Liver (tissue), 9 donors: Measurements from ENCODE around the gene PCDH8. TPM values are rescaled to one million over a fixed set of nuclear protein-coding genes. Genes with fewer than 3 reads are reported as not detected.
A peak's percentile ranks its signal among the peaks of the same experiment; 100 is the strongest.

ENCODE experiments used
- DNase-seq: peaks from one replicate; pipeline ENCODE4 v3.0.0-alpha.2; 2017; ENCODE audit warnings: low spot score
- H3K27ac ChIP-seq, 2 donors: one replicate each; pipeline ENCODE4 v1.7.0; 2013; ENCODE audit warnings: inconsistent platforms in 2 of 2, low read length in 2 of 2, control low read depth in 1 of 2, low read depth in 1 of 2, mild to moderate bottlenecking in 1 of 2
- H3K27me3 ChIP-seq, 4 donors: one replicate each; pipeline versions ENCODE4 v1.6.1 to v1.7.0; 2013; ENCODE audit warnings: low read length in 3 of 4, inconsistent platforms in 1 of 4, mild to moderate bottlenecking in 1 of 4, moderate library complexity in 1 of 4; ENCODE audit not compliant: control insufficient read depth in 4 of 4, insufficient read depth in 4 of 4
- H3K36me3 ChIP-seq, 4 donors: one replicate each; pipeline versions ENCODE4 v1.6.1 to v1.7.0; 2013; ENCODE audit warnings: low read length in 3 of 4, mild to moderate bottlenecking in 3 of 4, low read depth in 1 of 4, moderate library complexity in 1 of 4; ENCODE audit not compliant: control insufficient read depth in 4 of 4, insufficient read depth in 3 of 4
- H3K4me1 ChIP-seq, 4 donors: one replicate each; pipeline versions ENCODE4 v1.6.1 to v1.7.0; 2013; ENCODE audit warnings: low read length in 3 of 4, mild to moderate bottlenecking in 3 of 4, moderate library complexity in 1 of 4; ENCODE audit not compliant: control insufficient read depth in 4 of 4, insufficient read depth in 4 of 4
- H3K4me3 ChIP-seq, 3 donors: one replicate each; pipeline versions ENCODE4 v1.6.1 to v1.7.0; 2013; ENCODE audit warnings: low read length in 3 of 3, control low read depth in 1 of 3, low read depth in 1 of 3, mild to moderate bottlenecking in 1 of 3
- H3K9ac ChIP-seq, 2 donors: one replicate each; pipeline ENCODE4 v1.7.0; 2013; ENCODE audit warnings: low read length in 2 of 2, mild to moderate bottlenecking in 2 of 2, moderate library complexity in 2 of 2, control low read depth in 1 of 2, low read depth in 1 of 2
- H3K9me3 ChIP-seq, 4 donors: one replicate each; pipeline versions ENCODE4 v1.6.1 to v1.7.0; 2013; ENCODE audit warnings: low read length in 3 of 4; ENCODE audit not compliant: control insufficient read depth in 4 of 4
- ATF3 ChIP-seq: IDR thresholded peaks from 2 replicates; pipeline ENCODE4 v1.6.1; 2016; ENCODE audit warnings: antibody characterized with exemption
- GABPA ChIP-seq, 2 donors: IDR thresholded peaks in 1 of 2; conservative IDR thresholded peaks in 1 of 2; 2 replicates each; pipeline ENCODE4 v1.6.1; 2016; ENCODE audit warnings: antibody characterized with exemption in 2 of 2, mild to moderate bottlenecking in 1 of 2, moderate library complexity in 1 of 2
- HNF4A ChIP-seq, 2 donors: conservative IDR thresholded peaks; 2 replicates each; pipeline ENCODE4 v1.6.1; 2016; ENCODE audit warnings: antibody characterized with exemption in 2 of 2, mild to moderate bottlenecking in 2 of 2
- HNF4G ChIP-seq: IDR thresholded peaks from 2 replicates; pipeline ENCODE4 v1.6.1; 2016; ENCODE audit warnings: antibody characterized with exemption
- JUND ChIP-seq, 2 donors: IDR thresholded peaks; 2 replicates each; pipeline ENCODE4 v1.6.1; 2016; ENCODE audit warnings: antibody characterized with exemption in 2 of 2
- NR2F2 ChIP-seq: IDR thresholded peaks from 2 replicates; pipeline ENCODE4 v1.6.1; 2016; ENCODE audit warnings: antibody characterized with exemption
- RAD21 ChIP-seq, 2 donors: IDR thresholded peaks; 2 replicates each; pipeline ENCODE4 v1.6.1; 2016; ENCODE audit warnings: antibody characterized with exemption in 2 of 2, mild to moderate bottlenecking in 2 of 2
- YY1 ChIP-seq: IDR thresholded peaks from 2 replicates; pipeline ENCODE4 v1.6.1; 2016; ENCODE audit warnings: antibody characterized with exemption, mild to moderate bottlenecking
- ZBTB33 ChIP-seq: IDR thresholded peaks from 2 replicates; pipeline ENCODE4 v1.6.1; 2016; ENCODE audit warnings: antibody characterized with exemption
- WGBS: extraction: QIAGEN DNeasy Blood & Tissue Kit; methylation state at CpG from one replicate; pipeline ENCODE4 v1.1.7; 2013; 5-methylcytosine and 5-hydroxymethylcytosine counted together
- polyA plus RNA-seq, 2 donors: library from polyadenylated mRNA; stranded (reverse) in 1 of 2; unstranded in 1 of 2; fragments of 200-250 nt in 1 of 2; fragments of >200 nt in 1 of 2; fragmentation: Nextera tagmentation in 1 of 2; extraction: Ambion mirVana in 1 of 2; gene quantifications; one replicate each; pipeline versions ENCODE4 v1.2.1 to v1.2.3, GENCODE V29; 2013 to 2015
- total RNA-seq, 2 donors: library from RNA; depleted of rRNA; stranded (reverse); fragments of >200 nt; gene quantifications; one replicate each; pipeline ENCODE4 v1.2.3, GENCODE V29; 2014
- TF ChIP-seq, protein P1 (sequence below): IDR thresholded peaks from 2 replicates; pipeline ENCODE4 v1.6.1; 2016; ENCODE audit warnings: antibody characterized with exemption, mild to moderate bottlenecking
- TF ChIP-seq, protein P2 (sequence below): IDR thresholded peaks from 2 replicates; pipeline ENCODE4 v1.6.1; 2016; ENCODE audit warnings: antibody characterized with exemption
- donor health status: healthy.
- donor health status: healthy.
- donor health status: healthy.
- donor health status: healthy.
- donor health status: healthy.

PCDH8 gene
- total and polyA plus RNA-seq, 4 donors: not detected

- TF ChIP-seq, protein P1, sequence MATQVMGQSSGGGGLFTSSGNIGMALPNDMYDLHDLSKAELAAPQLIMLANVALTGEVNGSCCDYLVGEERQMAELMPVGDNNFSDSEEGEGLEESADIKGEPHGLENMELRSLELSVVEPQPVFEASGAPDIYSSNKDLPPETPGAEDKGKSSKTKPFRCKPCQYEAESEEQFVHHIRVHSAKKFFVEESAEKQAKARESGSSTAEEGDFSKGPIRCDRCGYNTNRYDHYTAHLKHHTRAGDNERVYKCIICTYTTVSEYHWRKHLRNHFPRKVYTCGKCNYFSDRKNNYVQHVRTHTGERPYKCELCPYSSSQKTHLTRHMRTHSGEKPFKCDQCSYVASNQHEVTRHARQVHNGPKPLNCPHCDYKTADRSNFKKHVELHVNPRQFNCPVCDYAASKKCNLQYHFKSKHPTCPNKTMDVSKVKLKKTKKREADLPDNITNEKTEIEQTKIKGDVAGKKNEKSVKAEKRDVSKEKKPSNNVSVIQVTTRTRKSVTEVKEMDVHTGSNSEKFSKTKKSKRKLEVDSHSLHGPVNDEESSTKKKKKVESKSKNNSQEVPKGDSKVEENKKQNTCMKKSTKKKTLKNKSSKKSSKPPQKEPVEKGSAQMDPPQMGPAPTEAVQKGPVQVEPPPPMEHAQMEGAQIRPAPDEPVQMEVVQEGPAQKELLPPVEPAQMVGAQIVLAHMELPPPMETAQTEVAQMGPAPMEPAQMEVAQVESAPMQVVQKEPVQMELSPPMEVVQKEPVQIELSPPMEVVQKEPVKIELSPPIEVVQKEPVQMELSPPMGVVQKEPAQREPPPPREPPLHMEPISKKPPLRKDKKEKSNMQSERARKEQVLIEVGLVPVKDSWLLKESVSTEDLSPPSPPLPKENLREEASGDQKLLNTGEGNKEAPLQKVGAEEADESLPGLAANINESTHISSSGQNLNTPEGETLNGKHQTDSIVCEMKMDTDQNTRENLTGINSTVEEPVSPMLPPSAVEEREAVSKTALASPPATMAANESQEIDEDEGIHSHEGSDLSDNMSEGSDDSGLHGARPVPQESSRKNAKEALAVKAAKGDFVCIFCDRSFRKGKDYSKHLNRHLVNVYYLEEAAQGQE: no peak
These were observed 4.0 kb upstream of the PCDH8 start (continued) for GRCh38 chr13:52852444-52852843.

DNA sequence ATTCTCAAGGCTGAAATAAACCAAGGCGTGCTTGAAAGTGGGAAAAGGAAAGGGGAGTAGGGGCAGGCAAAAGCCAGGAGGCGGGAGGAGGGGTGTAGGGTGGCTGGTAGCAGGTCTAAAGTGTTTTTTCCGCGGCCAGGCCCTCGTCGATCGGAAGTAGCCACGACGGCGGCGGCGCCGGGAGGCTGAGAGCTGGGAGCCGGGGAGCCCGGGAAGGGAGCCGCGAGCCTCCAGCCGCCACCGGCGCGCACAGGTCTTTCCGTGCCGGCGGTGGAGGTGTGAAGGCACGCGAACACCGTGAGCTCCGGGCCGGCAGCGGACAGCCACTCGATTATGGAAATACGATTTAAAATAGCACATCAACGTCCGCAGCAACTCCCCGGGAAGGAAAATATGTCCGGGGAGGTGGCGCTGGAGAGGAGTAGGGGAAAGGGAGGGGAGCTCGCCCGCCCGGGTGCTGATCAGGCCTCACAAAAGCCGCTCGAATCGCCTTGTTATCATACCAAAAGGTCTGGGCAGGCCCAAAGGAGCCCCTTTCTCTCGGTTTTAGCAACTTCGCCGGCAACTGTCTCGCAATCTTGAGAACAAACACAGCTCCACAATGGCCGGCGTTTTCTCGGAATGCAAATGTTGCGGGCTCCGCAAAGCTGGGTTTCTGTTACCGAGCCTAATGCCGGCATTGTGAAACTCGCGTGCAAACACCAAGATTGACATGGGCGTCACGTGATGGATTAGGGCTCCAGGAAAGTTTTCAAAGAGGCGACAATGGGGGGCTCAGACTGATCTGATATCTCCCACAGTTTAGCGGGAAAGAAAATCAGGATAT is 2.9 kb upstream of the PCDH8 start:
- no peak overlapping the region for H3K9ac ChIP-seq
- no peak for TF ChIP-seq RAD21 (IDR thresholded peaks at IDR 0.05)
- peak; percentile 18 for TF ChIP-seq YY1
- TF ChIP-seq ZBTB33: no peak
- TF ChIP-seq GABPA (IDR thresholded peaks at IDR 0.05 in 1 of 2, conservative IDR thresholded peaks at IDR 0.05 in 1 of 2): no peak
- TF ChIP-seq ATF3: no peak
- no peak for TF ChIP-seq HNF4G
- no peaks in the 10 kb centered on the region for H3K36me3 ChIP-seq
- H3K27ac ChIP-seq: no peak overlapping the region
- DNase-seq: no peak
- H3K4me1 ChIP-seq: peaks cover 7 to 19% (median 13%) of the 10 kb centered on the region in 4 donors
- H3K4me3 ChIP-seq: peak overlapping the region; percentile 42 to 57 (median 55)
- WGBS: 3% methylated on average over 60 of the region's 60 CpGs
- peaks cover 0 to 5% (median 2%) of the 10 kb centered on the region in 4 donors for H3K9me3 ChIP-seq
- H3K27me3 ChIP-seq: peaks cover 5 to 19% (median 13%) of the 10 kb centered on the region in 4 donors

GRCh38 chr13:52850396-52851136 is 2.1 kb upstream of the PCDH8 start:
- DNase-seq: peak; percentile 51
- Histone ChIP-seq H3K4me3 (peak overlapping the region; percentile 42 to 57 (median 55)), H3K9ac (no peak overlapping the region), H3K9me3 (peaks cover 0 to 5% (median 2%) of the 10 kb centered on the region in 4 donors), H3K4me1 (peaks cover 10 to 26% (median 13%) of the 10 kb centered on the region in 4 donors), H3K36me3 (no peaks in the 10 kb centered on the region), H3K27ac (no peak overlapping the region), H3K27me3 (peaks cover 7 to 23% (median 13%) of the 10 kb centered on the region in 4 donors)
- 3% methylated on average over 47 of the region's 47 CpGs for WGBS
- TF ChIP-seq HNF4A (conservative IDR thresholded peaks at IDR 0.05) (peak in 1 of 2 donors; percentile 39), HNF4G (no peak), JUND (IDR thresholded peaks at IDR 0.05) (no peak), GABPA (IDR thresholded peaks at IDR 0.05 in 1 of 2, conservative IDR thresholded peaks at IDR 0.05 in 1 of 2) (peak; percentile 41 to 77), NR2F2 (peak; percentile 17)
- TF ChIP-seq, protein P1: peak; percentile 99
- TF ChIP-seq, protein P2, sequence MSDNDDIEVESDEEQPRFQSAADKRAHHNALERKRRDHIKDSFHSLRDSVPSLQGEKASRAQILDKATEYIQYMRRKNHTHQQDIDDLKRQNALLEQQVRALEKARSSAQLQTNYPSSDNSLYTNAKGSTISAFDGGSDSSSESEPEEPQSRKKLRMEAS: peak; percentile 19
